ENCODE results near the gene PPIP5K2. TPM values are rescaled to one million over a fixed set of nuclear protein-coding genes. Genes with fewer than 3 reads are reported as not detected.

Gene PPIP5K2
- total RNA-seq, 4 donors from 2014 or later, result 17.0 to 51.2 (median 31.7) TPM

DNA sequence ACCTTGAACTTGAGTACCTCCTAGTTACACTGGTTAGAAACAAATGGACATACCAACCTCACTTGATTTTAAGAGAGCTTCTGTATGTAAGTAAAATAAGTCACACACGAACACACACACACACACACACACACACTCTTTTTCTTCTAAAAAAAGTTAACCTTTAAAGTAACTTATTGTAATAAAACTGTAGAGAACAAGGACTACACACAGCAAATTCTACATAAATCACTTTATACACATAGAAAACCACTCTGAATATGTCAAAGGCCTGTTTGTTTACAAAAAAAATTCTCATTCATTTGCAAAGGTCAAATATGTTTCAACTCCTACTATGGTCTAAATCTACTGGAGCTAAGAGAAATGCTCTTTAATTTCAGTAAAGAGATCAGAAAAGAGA lies 29.3 kb upstream of the PPIP5K2 start:
- no peaks in the 10 kb centered on the region for H3K9me3 ChIP-seq
- DNase-seq, result no peak
- H3K4me3 ChIP-seq, result no peak overlapping the region
- H3K27ac ChIP-seq, result no peak overlapping the region
- TF ChIP-seq, protein P1, sequence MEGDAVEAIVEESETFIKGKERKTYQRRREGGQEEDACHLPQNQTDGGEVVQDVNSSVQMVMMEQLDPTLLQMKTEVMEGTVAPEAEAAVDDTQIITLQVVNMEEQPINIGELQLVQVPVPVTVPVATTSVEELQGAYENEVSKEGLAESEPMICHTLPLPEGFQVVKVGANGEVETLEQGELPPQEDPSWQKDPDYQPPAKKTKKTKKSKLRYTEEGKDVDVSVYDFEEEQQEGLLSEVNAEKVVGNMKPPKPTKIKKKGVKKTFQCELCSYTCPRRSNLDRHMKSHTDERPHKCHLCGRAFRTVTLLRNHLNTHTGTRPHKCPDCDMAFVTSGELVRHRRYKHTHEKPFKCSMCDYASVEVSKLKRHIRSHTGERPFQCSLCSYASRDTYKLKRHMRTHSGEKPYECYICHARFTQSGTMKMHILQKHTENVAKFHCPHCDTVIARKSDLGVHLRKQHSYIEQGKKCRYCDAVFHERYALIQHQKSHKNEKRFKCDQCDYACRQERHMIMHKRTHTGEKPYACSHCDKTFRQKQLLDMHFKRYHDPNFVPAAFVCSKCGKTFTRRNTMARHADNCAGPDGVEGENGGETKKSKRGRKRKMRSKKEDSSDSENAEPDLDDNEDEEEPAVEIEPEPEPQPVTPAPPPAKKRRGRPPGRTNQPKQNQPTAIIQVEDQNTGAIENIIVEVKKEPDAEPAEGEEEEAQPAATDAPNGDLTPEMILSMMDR (IDR thresholded peaks at IDR 0.05), result no peak
- TF ChIP-seq POLR2A (IDR thresholded peaks at IDR 0.05), result no peak
- no peaks in the 10 kb centered on the region for H3K4me1 ChIP-seq
- no peaks in the 10 kb centered on the region for H3K27me3 ChIP-seq
- H3K36me3 ChIP-seq, result peaks cover 0 to 41% (median 0%) of the 10 kb centered on the region in 3 donors

DNA sequence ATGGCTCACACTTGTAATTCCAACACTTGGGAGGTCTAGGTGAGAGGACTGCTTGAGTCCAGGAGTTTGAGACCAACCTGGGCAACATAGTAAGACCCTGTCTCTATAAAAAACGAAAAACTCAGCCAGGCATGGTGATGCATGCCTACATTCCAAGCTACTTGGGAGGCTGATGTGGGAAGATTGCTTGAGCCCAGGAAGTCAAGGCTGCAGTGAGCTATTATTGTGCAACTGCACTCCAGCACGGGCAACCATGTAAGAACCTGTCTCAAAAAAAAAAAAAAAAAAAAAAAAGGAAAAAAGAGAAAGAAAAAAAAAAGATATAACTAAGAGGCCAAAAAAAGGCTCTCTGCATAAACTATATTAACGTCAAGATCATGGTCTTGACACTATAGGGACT lies 27.4 kb upstream of the PPIP5K2 start:
- Histone ChIP-seq H3K27me3 (no peaks in the 10 kb centered on the region), H3K4me3 (no peak overlapping the region), H3K27ac (no peak overlapping the region), H3K4me1 (no peaks in the 10 kb centered on the region), H3K36me3 (peaks cover 0 to 25% (median 0%) of the 10 kb centered on the region in 3 donors), H3K9me3 (no peaks in the 10 kb centered on the region)
- no peak for DNase-seq
- TF ChIP-seq POLR2A (IDR thresholded peaks at IDR 0.05), result no peak
- TF ChIP-seq, protein P1 (IDR thresholded peaks at IDR 0.05), result no peak

DNA sequence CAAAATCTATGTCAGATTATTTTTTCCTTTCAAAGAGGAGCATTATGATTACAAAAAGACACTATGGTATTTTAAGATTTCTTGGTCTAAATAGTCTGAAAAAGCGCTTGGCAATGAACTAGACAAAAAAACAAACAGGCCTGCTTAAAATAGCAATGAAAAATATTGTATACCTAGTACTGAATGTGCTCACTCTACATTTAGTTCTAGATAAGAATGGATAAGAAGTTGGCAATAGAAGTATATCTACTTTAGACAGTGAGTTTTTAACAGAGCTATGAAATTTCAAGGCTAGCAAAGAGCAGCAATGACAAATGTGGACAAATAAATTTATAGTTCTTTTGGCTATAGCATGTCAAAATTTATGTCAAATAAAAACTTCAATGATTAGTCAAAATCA lies 26.4 kb upstream of the PPIP5K2 start:
- TF ChIP-seq, protein P1 (IDR thresholded peaks at IDR 0.05), result no peak
- TF ChIP-seq POLR2A (IDR thresholded peaks at IDR 0.05), result no peak
- Histone ChIP-seq H3K4me1 (no peaks in the 10 kb centered on the region), H3K36me3 (peaks cover 0 to 15% (median 0%) of the 10 kb centered on the region in 3 donors), H3K9me3 (no peaks in the 10 kb centered on the region), H3K4me3 (no peak overlapping the region), H3K27me3 (no peaks in the 10 kb centered on the region), H3K27ac (no peak overlapping the region)
- no peak for DNase-seq

DNA sequence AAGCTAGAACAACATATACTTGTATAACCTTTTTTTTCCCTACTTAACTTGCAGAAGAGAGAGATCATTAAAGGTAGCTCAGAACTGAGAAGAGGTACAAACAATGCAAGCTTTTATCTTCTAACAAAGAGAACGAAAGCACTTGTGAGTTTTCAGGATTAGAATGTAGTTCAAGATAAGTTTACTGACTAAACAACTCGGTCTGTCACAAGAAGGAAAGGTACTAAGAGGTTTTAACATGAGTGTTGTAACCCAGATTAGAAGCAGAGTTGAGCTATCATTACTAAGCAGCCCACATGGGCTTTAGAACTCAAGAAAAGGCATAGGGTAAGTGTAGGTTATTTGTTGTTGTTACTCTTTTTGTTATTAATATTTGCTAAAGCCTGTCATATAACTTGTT lies 25.4 kb upstream of the PPIP5K2 start:
- no peak for TF ChIP-seq POLR2A (IDR thresholded peaks at IDR 0.05)
- TF ChIP-seq, protein P1 (IDR thresholded peaks at IDR 0.05), result no peak
- no peaks in the 10 kb centered on the region for H3K9me3 ChIP-seq
- peaks cover 0 to 15% (median 0%) of the 10 kb centered on the region in 3 donors for H3K36me3 ChIP-seq
- no peak overlapping the region for H3K27ac ChIP-seq
- H3K4me3 ChIP-seq, result no peak overlapping the region
- no peak for DNase-seq
- no peaks in the 10 kb centered on the region for H3K4me1 ChIP-seq
- H3K27me3 ChIP-seq, result no peaks in the 10 kb centered on the region

DNA sequence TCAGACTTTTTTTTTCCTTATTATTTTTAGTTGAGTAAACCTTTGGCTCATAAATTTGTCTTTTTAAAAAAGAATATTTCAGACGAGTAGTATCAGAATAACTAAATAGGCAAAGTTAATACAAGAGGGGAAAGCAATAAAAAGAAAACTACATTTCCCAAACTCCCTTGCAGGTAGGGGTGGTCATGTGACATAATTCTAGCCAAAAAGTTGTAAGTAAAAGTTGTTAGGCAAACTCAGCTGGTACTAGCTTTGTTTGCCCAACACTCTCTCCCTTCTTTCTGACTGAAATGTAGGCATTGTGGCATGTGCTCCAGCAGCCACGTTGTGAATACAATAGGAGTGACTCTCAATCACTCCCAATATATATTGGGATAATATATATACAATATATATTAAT lies 21.1 kb upstream of the PPIP5K2 start:
- no peak for DNase-seq
- no peaks in the 10 kb centered on the region for H3K4me1 ChIP-seq
- H3K27me3 ChIP-seq, result no peaks in the 10 kb centered on the region
- peaks cover 0 to 22% (median 0%) of the 10 kb centered on the region in 3 donors for H3K36me3 ChIP-seq
- no peak overlapping the region for H3K4me3 ChIP-seq
- no peak overlapping the region for H3K27ac ChIP-seq
- TF ChIP-seq, protein P1 (IDR thresholded peaks at IDR 0.05), result no peak
- TF ChIP-seq POLR2A (IDR thresholded peaks at IDR 0.05), result no peak
- H3K9me3 ChIP-seq, result no peaks in the 10 kb centered on the region
